HepG2 (cell line): ENCODE measurements around the gene TMEM247. TPM values are rescaled to one million over a fixed set of nuclear protein-coding genes. Genes with fewer than 3 reads are reported as not detected.
A peak's percentile ranks its signal among the peaks of the same experiment; 100 is the strongest.

Experiments used
- ATAC-seq: fragments of 200-7000 bp; cut with Tn5 transposase; 3 replicates; pipeline ENCODE4 v1.9.1; 2020; ENCODE audit warnings: mild to moderate bottlenecking, moderate library complexity
- BruUV-seq: library from RNA; stranded (reverse); fragments of 400-500 nt; replicated peaks from 2 replicates; lab custom pipeline; 2021; lab: Mats Ljungman, UMichigan
- CTCF ChIA-PET: fragments of 300-600 bp; formaldehyde crosslinking; extraction: SDS; loops from one replicate; lab custom pipeline; 2021; ENCODE audit warnings: low total read pairs, inconsistent platforms, low intra/inter-chr PET ratio; lab: Yijun Ruan, JAX
- POLR2A ChIA-PET: fragments of 350-600 bp; sonication (Branson Sonifier 250); formaldehyde crosslinking; loops from one replicate; lab custom pipeline; 2020; ENCODE audit warnings: antibody characterized with exemption, inconsistent platforms; lab: Yijun Ruan, JAX
- DNase-seq: peaks from one replicate; pipeline ENCODE4 v3.0.0-alpha.2; 2015; ENCODE audit warnings: low spot score
- FAIRE-seq: peaks from 3 replicates; lab custom pipeline; 2011; peaks lifted over from hg19 to GRCh38; lab: Jason Lieb, UNC
- H2AFZ ChIP-seq: one replicate; pipeline ENCODE4 v1.6.1; 2011; ENCODE audit warnings: low read length, inconsistent platforms
- H3K27ac ChIP-seq: fragments of 300-600 bp; 3 replicates; pipeline ENCODE4 v1.8.0; 2011; ENCODE audit warnings: mixed run types, mild to moderate bottlenecking, mixed read lengths, low read length, inconsistent platforms; ENCODE audit not compliant: insufficient read depth; ENCODE audit errors: extremely low read length
- H3K27me3 ChIP-seq, 2 experiments: fragments of 200-600 bp in 1 of 2; 2 replicates in 1 of 2; 3 replicates in 1 of 2; pipeline versions ENCODE4 v1.6.0 to v1.8.0; 2011; ENCODE audit warnings: low read length in 2 of 2, mild to moderate bottlenecking in 2 of 2, moderate library complexity in 2 of 2, inconsistent platforms in 1 of 2; ENCODE audit not compliant: insufficient read depth in 2 of 2, control insufficient read depth in 1 of 2
- H3K36me3 ChIP-seq, 2 experiments: fragments of 200-600 bp in 1 of 2; replicated peaks in 1 of 2; 2 replicates in 1 of 2; 3 replicates in 1 of 2; pipeline versions ENCODE4 v1.5.1 to v1.8.0; 2011; ENCODE audit warnings: low read length in 2 of 2, inconsistent platforms in 1 of 2; ENCODE audit not compliant: insufficient read depth in 2 of 2, control insufficient read depth in 1 of 2
- H3K4me1 ChIP-seq: 2 replicates; pipeline ENCODE4 v1.5.1; 2012; ENCODE audit warnings: low read length, inconsistent platforms; ENCODE audit not compliant: insufficient read depth
- H3K4me2 ChIP-seq: 2 replicates; pipeline ENCODE4 v1.6.0; 2011; ENCODE audit warnings: low read depth, low read length, inconsistent platforms
- H3K4me3 ChIP-seq, 3 experiments: fragments of 200-600 bp in 1 of 3; sonication (generic), shearing (Covaris generic) in 1 of 3; replicated peaks in 1 of 3; 2 replicates each; pipeline ENCODE4 v1.5.1; 2011 to 2016; ENCODE audit warnings: low read length in 3 of 3, inconsistent platforms in 2 of 3, low read depth in 2 of 3, mild to moderate bottlenecking in 2 of 3, control low read depth in 1 of 3, mixed read lengths in 1 of 3; ENCODE audit not compliant: insufficient read depth in 1 of 3
- H3K79me2 ChIP-seq: one replicate; pipeline ENCODE4 v1.6.1; 2011; ENCODE audit warnings: low read length, inconsistent platforms; ENCODE audit not compliant: insufficient read depth
- H3K9ac ChIP-seq: 2 replicates; pipeline ENCODE4 v1.6.0; 2011; ENCODE audit warnings: mild to moderate bottlenecking, low read depth, low read length, inconsistent platforms; ENCODE audit not compliant: insufficient read depth
- H3K9me3 ChIP-seq: 2 replicates; pipeline ENCODE4 v1.5.1; 2012; ENCODE audit warnings: mild to moderate bottlenecking, low read length
- H4K20me1 ChIP-seq: 2 replicates; pipeline ENCODE4 v1.6.0; 2011; ENCODE audit warnings: inconsistent platforms, mild to moderate bottlenecking, low read length, moderate library complexity; ENCODE audit not compliant: insufficient read depth
- CC2D1A ChIP-seq: sonication (generic); formaldehyde crosslinking; IDR thresholded peaks from 2 replicates; pipeline ENCODE4 v1.8.1; 2023; ENCODE audit warnings: mild to moderate bottlenecking, missing genetic modification reagents
- SNAPC2 ChIP-seq: sonication (generic); formaldehyde crosslinking; IDR thresholded peaks from 2 replicates; pipeline ENCODE4 v1.8.1; 2022; ENCODE audit warnings: mild to moderate bottlenecking, missing genetic modification reagents
- SP5 ChIP-seq: IDR thresholded peaks from 2 replicates; pipeline ENCODE4 v1.6.1; 2016; ENCODE audit warnings: low read depth, borderline replicate concordance
- THAP7 ChIP-seq: sonication (generic); formaldehyde crosslinking; IDR thresholded peaks from 2 replicates; pipeline ENCODE4 v1.8.1; 2023; ENCODE audit warnings: mild to moderate bottlenecking, missing genetic modification reagents
- ZNF263 ChIP-seq: sonication (generic); formaldehyde crosslinking; IDR thresholded peaks from 2 replicates; pipeline ENCODE4 v1.4.0; 2020; ENCODE audit warnings: missing genetic modification reagents
- ZNF331 ChIP-seq: sonication (generic); formaldehyde crosslinking; IDR thresholded peaks from 2 replicates; pipeline ENCODE4 v1.4.0; 2020; ENCODE audit warnings: missing genetic modification reagents
- ZNF770 ChIP-seq: sonication (generic); formaldehyde crosslinking; IDR thresholded peaks from 2 replicates; pipeline ENCODE4 v1.5.0; 2020; ENCODE audit warnings: mild to moderate bottlenecking, missing genetic modification reagents
- WGBS: methylation state at CpG from one replicate; pipeline ENCODE4 v1.1.6; 2017; ENCODE audit warnings: low lambda C conversion rate; 5-methylcytosine and 5-hydroxymethylcytosine counted together
- in situ Hi-C: cut with HindIII; loops from 2 replicates; pipeline ENCODE4 v1.10.0; 2017; ENCODE audit warnings: low pct_unique_long_range_greater_than_20kb; ENCODE audit not compliant: extremely low pct_ligation_motif_present
- intact Hi-C: fragments of 100-400 bp; cut with micrococcal nuclease; formaldehyde crosslinking; loops from one replicate; pipeline ENCODE4 v1.10.0; 2022; ENCODE audit not compliant: unreplicated experiment
- polyA plus RNA-seq, 8 experiments: library from polyadenylated mRNA; depleted of rRNA in 3 of 8; stranded (reverse) in 7 of 8; unstranded in 1 of 8; fragments of >200 nt; fragmentation: Illumina TruSeq in 4 of 8; extraction: Trizol in 4 of 8; gene quantifications; 2 replicates each; pipeline versions ENCODE4 v1.2.1 to v1.2.3, GENCODE V29; 2011 to 2016; ENCODE audit warnings: low read depth in 4 of 8, missing spikeins in 1 of 8, mixed read lengths in 1 of 8; ENCODE audit not compliant: insufficient read depth in 1 of 8
- total RNA-seq, 5 experiments: library from RNA; depleted of rRNA; stranded (reverse); fragments of >200 nt; fragmentation: Illumina TruSeq; extraction: Trizol; gene quantifications; 2 replicates each; pipeline ENCODE4 v1.2.3, GENCODE V29; 2016; ENCODE audit warnings: low read depth in 1 of 5

The TMEM247 gene
- total and polyA plus RNA-seq, 2 of the 13 experiments (the other 11 are each of a cell fraction or from before 2014, with no cell fraction given): not detected

GRCh38 chr2:46469700-46470099 is 9.7 kb upstream of the TMEM247 start:
- ATAC-seq: no peak
- Histone ChIP-seq H3K4me2 (no peak overlapping the region), H3K79me2 (no peaks in the 10 kb centered on the region), H3K4me1 (no peaks in the 10 kb centered on the region), H2AFZ (no peak overlapping the region), H3K4me3 (no peak overlapping the region), H4K20me1 (no peaks in the 10 kb centered on the region), H3K36me3 (no peaks in the 10 kb centered on the region), H3K27me3 (peaks cover 2 to 9% of the 10 kb centered on the region in 2 experiments; a peak in 2 of 5 replicates), H3K9me3 (no peaks in the 10 kb centered on the region), H3K27ac (no peak overlapping the region), H3K9ac (no peak overlapping the region)
- TF ChIP-seq SNAPC2 (no peak), ZNF770 (CRISPR knock-in tag) (no peak), SP5 (CRISPR knock-in tag) (no peak), CC2D1A (CRISPR knock-in tag) (no peak), THAP7 (CRISPR knock-in tag) (no peak)
- in situ Hi-C loops (no loop called here), intact Hi-C loops (no loop called here)
- no TSS peak for BruUV-seq
- CTCF ChIA-PET: no interaction called here
- POLR2A ChIA-PET: no interaction called here
- WGBS: 52% methylated on average over 2 of the region's 2 CpGs
- no peak for DNase-seq
- FAIRE-seq: peak; percentile 23

GRCh38 chr2:46470114-46470628 is 9.2 kb upstream of the TMEM247 start:
- Histone ChIP-seq H3K36me3 (no peaks in the 10 kb centered on the region), H4K20me1 (no peaks in the 10 kb centered on the region), H3K4me1 (no peaks in the 10 kb centered on the region), H2AFZ (no peak overlapping the region), H3K4me2 (no peak overlapping the region), H3K9me3 (no peaks in the 10 kb centered on the region), H3K9ac (no peak overlapping the region), H3K4me3 (no peak overlapping the region), H3K79me2 (no peaks in the 10 kb centered on the region), H3K27me3 (peaks cover 2 to 9% of the 10 kb centered on the region in 2 experiments; a peak in 2 of 5 replicates), H3K27ac (no peak overlapping the region)
- intact Hi-C loops (no loop called here), in situ Hi-C loops (no loop called here)
- DNase-seq (no peak), FAIRE-seq (no peak), ATAC-seq (no peak)
- POLR2A ChIA-PET: no interaction called here
- 0 out of 2 replicates have a peak, but pooled peaks have one; percentile 28 for TF ChIP-seq ZNF263 (CRISPR knock-in tag)
- TF ChIP-seq ZNF331: no peak
- CTCF ChIA-PET: no interaction called here
- no TSS peak for BruUV-seq
- WGBS: 39% methylated on average over 7 of the region's 7 CpGs
